Measurements from ENCODE around the gene DYNC2H1.
"Not testable (repeated sequence)": the region's sequence is repeated elsewhere in the genome, so short reads cannot be mapped to it uniquely, and the experiment has no call there.

The DYNC2H1 gene

GRCh38 chr11:103125462-103125861 is 16.2 kb downstream of the DYNC2H1 start:
- no peak for DNase-seq

DNA sequence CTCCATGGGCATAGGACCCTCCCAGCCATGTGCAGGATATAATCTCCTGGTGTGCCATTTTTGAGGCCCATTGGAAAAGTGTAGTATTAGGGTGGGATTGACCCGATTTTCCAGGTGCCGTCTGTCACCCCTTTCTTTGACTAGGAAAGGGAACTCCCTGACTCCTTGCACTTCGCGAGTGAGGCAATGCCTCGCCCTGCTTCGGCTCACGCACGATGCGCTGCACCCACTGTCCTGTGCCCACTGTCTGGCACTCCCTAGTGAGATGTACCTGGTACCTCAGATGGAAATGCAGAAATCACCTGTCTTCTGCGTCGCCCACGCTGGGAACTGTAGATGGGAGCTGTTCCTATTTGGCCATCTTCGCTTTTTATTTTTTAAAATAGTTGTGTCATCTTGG is 32.8 kb downstream of the DYNC2H1 start:
- DNase-seq: not testable (repeated sequence)

DNA sequence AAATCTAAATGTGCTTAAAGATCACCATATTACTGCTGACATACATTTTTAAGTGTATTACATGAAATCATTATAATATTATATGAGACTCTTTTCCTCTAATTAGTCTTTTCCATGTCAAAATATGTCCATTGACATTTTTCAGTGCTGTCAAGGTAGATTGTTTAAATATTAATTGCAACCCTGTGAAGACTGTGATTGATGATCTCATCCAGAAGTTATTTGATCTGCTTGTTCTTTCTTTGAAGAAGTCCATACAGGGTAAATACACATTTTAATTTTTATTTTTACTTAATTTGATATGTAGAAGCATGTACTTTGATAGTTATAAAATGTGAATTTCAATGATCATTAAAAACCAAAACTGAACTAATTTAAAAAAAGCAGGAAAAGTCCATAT is 38.4 kb downstream of the DYNC2H1 start:
- DNase-seq: no peak

DNA sequence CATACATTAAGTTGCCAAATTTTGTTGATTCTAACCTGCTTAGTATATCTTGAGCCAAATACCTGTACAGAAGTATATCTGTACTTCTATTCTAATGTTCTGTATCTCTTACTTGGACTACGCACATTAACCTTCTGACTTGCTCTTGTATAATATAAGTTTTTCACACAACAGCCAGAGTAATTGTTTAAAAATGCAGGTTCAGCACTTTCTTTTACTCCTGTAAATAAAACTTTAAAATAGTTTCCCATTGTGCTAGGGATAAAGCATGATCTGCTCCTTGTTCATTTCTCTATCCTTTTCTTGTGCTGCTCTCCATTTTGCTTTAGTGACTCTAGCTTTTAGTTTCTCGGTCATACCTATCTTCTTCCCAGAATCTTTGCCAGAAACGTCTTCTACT is 48.3 kb downstream of the DYNC2H1 start:
- DNase-seq: no peak

DNA sequence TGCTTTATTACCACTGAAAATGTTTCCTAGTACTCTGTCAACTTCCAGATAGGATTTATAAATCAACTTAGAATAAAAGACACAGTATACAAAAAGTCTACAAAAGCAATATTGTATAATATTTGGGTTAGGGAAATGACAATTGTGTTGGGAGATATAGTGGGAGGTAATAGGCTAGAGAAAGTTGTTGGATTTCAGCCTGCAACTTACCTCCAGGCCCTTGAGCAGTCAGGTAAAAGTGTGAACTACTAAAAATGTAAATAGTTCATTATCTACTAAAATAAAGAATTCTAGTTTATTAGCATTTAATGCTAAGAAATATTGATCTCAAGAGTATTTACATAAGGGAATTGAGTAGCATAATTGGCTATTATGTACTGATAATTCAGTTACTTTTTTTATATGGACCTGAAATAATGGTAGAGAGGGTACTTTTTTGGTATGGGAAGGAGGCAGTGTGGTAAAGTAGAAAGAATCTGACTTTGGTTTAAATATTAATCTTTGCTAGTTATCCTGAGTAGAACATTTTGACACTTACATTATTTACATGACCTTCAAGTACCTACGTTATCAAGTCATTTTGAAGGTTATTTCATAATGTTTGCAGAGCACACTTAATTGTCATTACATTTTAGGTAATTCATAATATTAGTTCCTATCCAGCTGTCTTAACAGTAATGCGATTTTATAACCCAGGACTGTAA is 55.0 kb downstream of the DYNC2H1 start:
- no peak for DNase-seq

- DNase-seq: no peak
These were observed 57.9 kb downstream of the DYNC2H1 start for GRCh38 chr11:103167166-103167565.

GRCh38 chr11:103170865-103171264 is 61.6 kb downstream of the DYNC2H1 start:
- no peak for DNase-seq

GRCh38 chr11:103175461-103176129 is 66.4 kb downstream of the DYNC2H1 start:
- no peak for DNase-seq

DNA sequence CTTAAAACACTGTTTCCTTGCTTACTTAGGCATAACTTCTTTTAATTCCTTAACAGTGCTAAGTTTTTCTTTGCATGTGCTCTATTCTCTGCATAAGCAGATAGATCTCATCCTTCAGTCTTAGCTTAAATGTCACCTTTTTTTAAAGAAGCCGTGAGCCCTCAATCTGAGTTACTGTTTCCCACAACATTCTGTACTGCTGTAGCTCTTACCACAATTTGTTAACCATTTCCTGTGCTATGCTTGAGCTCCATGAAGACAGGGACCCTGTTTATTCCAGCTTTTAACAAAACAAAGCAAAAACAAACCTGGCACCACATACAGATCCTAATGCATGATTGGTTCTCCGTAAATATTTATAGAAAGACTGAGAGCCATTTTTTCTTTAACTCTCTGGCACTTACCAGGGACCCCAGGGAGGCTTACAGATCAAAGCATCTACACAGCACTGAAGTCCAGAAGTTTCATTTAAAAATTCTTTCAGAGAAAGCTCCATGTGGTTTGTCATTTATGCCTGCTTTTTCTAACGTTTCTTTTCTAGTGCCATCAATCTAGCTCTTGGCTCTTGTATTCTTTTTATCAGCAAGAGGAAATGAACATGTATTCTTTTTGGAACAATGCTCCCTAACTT is 74.9 kb downstream of the DYNC2H1 start:
- no peak for DNase-seq

DNA sequence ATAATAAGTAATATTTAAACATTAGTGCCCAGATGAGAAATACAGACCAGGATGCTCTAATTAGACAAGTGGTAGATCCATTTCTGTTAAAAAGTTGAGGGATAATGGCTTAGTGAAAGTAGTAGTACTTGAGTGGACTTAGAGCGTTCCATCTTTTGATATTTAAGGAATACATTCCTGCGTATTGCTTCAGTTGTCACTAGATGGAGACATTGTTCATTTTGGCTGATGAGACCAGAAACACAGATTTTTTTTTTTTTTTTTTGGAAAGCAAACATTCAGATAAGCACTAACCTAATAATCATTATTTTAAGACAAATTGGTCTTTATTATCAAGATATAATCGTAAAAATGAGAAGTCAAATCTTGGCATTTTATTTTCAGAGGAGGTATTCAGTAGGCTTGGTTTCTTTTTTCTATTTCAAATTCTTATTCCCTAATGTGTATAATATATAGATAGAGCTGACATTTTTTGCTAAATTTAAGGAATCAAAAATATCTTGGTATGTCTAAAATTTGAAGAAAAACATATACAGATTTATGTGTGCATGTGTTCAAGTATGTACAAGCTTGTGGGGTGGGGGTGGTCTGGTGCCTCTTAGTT is 92.9 kb downstream of the DYNC2H1 start:
- peak in 1 of 2 donors; percentile 6 for DNase-seq

- DNase-seq: no peak
These were observed 101.3 kb downstream of the DYNC2H1 start for GRCh38 chr11:103210543-103210942.

DNA sequence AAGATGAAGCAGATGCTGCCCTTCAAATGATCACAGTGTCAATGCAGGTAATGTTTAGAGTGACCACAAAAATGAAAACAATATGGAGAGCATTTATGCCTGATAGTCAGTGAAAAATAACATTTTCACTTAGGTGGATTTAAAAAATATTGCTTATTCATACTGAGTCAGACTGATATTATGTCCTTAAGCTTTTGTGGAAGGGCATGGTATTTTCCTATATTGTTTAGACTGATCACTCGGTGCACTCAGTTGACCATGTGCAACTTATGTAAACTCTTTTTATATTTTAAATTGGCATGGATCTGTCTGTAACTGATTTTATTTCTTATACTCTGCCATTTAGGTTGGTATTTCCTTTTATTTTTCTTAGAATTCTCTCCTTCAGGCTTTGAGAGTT is 106.6 kb downstream of the DYNC2H1 start:
- no peak for DNase-seq

DNA sequence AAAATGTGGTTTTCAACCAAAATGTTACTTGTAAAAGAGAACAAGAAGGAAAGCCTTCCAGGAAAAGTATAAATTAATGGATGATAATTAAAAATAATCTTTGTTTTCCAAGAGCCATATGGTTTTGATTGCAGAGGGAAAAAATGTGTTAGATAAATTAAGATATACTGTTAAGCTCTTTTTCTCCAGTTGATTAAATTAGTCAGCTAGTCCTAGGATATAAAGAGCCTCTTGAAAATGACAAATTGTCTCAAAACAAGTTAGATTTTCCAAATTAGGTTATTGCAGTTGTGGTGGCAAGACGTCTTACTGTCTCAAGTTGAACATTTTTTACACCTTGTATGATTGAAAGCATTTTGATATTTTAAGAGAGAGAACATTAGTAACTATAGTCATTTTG is 110.9 kb downstream of the DYNC2H1 start:
- DNase-seq: no peak

GRCh38 chr11:103222806-103223205 is 113.6 kb downstream of the DYNC2H1 start:
- DNase-seq: no peak

DNA sequence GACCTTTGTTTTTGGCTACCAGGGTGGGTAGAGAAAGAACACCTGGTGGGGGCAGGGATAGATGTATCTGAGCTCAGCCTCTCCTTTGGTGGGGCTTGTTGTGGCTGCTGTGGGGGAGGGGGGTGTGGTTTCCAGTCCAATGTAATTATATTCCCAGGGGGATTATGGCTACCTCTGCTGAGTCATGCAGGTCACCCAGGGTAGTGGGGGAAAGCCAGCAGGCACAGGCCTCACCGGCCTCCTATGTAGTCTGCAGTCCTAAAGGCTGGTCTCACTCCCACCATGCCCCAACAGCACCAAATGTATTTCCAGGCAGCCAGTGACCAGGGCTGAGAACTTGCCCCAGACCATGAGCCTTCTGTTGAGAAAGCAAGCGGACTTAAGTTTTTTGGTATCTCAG is 119.6 kb downstream of the DYNC2H1 start:
- no peak for DNase-seq

- DNase-seq: no peak
These were observed 125.7 kb downstream of the DYNC2H1 start for GRCh38 chr11:103234974-103235373.

DNA sequence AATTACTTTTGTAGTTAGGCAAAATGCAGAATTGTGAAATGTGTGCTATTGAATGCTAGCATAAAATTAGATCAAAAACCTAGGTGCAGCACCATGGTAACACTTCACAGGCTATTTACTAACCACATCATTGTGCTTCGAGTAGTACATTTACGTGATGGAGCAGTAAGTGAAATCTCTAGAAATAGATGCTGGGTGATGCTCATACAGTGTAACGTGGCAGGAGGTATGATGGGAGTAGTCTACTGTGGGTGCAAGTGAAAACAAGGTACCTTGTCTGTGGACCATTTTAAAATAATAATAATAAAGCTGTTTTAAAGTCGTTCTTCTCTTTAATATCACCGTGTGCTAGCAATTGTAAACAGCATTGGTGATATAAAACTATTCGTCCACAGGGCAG is 132.3 kb downstream of the DYNC2H1 start:
- no peak for DNase-seq

GRCh38 chr11:103254123-103254522 is 144.9 kb downstream of the DYNC2H1 start:
- no peak for DNase-seq

DNA sequence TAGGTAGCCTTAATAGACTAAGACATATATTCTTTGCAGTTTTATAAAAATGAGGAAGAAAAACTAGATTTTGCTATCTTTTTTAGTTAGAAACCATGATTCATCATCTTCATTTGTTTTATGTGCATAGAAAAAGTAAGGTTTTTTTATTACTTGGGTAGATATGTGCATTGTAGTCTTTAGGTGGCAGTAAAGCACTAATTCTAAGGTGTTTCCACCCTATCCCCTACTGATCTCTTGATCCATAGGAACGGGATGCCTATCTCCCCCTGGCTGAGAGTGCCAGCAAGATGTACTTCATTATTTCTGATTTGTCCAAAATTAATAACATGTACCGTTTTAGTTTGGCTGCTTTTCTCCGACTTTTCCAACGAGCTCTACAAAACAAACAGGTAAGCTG is 148.1 kb downstream of the DYNC2H1 start:
- DNase-seq: no peak

- no peak for DNase-seq
These were observed 157.1 kb downstream of the DYNC2H1 start for GRCh38 chr11:103266167-103266831.

DNA sequence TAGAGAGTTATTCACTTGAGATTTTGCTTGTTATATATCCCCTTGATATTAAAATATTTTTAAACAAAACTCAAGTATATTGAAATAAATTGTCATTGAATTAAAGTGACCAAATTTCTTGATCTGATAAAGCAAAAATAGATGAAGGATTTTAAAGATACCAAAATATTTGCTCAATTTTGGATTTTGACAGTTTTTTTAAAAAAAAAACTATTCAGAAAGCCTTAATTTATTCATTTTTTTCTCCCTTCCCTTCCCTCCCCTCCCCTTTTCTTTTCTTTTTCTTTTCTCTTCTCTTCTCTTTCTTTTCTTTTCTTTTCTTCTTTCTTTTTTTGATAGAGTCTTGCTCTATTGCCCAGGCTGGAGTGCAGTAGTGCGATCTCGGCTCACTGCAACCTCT is 163.7 kb downstream of the DYNC2H1 start:
- DNase-seq: no peak

GRCh38 chr11:103274025-103274424 is 164.8 kb downstream of the DYNC2H1 start:
- DNase-seq: no peak

- no peak for DNase-seq
These were observed 170.6 kb downstream of the DYNC2H1 start for GRCh38 chr11:103279821-103280220.

Measured in CD4-positive, alpha-beta T cell treated with Interferon alpha-2 for 1 hour (primary cell).